GM04503 (cell line): Measurements from ENCODE around the gene ZNF213.

Source experiments
- DNase-seq: peaks from one replicate; pipeline ENCODE4 v3.0.0-alpha.2; 2012; ENCODE audit warnings: low read depth

The ZNF213 gene

DNA sequence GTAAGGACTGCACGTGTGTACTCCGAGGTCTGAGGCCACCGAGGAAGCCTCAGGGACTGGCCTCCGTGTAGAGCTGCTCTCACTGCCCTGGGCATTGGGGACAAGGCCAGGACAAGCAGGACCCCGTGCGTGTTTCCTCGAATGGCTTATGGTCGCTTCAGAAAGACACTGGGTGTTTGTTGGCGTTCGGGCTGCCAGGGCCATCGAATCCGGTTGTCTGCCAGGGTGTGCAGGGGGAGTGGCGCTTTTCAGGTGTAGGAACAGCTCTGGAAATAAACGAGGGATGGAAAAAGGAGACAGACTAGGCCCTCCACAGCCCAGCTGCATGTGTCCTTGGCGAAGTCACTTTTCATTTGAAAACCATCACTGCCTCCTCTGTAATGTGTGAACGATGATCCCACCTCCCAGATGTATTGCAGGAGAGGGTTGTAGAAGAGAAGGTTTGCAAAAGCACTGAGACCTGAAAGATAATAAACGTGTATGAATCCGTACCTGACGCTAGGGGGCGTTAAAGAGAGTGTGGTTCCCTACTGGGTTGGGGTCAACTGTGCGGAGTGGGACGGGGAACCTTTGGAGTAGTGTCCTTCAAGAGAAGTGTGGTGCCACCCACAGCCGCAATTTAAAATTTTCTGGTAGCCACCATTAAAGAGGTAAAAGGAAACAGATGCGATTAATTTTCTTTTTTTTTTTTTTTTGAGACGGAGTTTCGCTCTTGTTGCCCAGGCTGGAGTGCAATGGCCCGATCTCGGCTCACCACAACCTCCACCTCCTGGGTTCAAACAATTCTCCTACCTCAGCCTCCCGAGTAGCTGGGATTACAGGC, 33.6 kb upstream of the ZNF213 start:
- no peak for DNase-seq

DNA sequence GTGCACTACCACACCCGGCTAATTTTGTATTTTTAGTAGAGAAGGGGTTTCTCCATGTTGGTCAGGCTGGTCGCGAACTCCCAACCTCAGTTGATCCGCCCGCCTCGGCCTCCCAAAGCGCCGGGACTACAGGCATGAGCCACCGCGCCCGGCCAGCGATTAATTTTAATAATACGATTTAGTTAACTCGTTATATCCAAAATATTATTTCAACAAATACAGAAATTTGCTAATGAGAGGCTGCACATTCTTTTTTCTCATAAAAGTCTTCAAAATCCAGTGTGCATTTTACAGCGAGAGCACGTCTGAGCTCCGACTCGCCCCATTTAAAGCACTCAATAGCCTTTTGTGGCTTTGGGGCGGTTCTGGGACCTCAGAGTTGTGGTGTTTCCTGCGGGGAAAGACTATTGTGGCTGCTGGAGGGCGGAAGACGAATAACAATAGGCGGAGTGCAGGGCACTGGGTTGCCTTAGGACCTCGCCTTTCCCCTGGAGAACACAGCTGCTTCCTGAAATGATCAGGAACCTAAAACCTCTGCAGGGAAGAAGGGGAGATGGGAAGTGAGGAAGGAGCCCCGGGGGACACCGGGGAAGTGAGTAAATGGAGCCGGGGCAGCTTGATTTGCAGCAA, 32.9 kb upstream of the ZNF213 start:
- DNase-seq = no peak

DNA sequence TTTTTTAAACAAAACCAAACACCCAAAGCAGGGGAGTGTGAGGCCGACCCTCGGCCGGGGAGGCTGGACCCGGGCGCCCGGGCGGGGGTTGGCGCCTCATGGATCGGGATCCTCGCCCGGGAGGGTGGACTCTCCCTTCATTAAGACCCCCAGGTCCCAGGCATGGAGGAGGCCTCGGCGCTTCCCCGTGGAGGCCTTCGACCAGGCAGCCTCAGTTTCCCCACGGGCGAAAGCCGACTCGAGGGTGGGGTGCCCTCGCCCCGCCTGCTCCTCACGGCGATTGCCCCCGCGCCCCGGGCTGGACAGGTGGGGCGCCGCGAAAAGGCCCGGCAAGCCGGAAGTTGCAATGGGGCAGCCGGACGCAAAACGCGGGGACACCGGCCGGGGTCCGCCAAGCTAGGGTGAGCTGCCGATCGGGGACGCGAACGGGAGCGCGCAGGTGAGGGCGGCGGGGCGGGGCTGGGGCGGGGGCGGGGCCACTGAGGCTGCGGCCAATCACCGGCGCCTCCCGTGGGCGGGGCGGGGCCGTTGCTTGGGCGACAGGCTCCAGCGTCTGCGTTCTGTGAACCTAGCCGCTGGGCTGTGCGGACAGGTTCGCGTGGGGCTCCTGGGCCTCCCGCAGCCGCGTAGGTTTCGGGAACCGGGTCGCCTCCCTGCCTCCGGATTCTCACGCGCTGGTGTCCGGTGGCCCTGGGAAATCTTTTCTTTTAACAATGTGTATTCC, 28.5 kb upstream of the ZNF213 start:
- DNase-seq = no peak

DNA sequence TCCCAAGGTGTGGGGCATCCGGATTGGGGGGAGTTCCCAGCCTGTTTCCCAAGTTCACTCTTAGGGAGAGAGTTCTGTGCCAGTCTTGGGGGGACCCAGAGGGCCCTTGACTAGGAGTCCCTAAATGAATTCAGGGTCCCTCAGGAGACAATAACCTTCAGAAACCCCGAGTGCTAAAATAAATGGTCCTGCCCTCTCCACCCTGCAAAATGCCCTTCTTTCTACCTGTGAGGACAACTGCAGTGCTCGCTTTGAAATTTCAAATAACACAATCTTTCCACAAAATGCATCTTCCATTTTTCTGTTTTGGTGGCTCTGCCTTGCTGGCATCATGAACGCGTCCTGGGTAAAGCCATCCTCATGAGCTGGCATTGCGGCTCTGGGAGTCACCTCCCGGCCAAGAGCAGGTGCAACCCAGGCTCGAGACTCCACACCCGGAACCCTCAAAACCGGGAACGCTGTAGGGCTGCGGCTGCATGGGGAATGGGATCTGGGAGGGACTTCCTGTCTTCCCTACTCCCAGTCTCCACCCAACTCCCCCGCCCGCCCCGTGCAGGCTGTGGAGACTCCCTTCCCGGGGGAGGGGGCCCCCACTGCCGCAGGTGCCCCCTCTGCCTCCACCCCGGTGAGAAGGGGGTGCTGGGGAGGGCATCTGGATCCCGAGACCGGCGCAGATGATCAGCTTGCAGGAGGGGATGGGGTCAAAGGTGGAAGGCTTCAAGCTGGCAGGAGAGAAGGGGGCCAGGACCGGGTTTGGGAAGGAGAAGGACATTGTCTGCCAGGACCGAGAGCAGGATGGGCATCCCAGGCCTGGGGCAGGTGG, 22.6 kb upstream of the ZNF213 start, which contains the start of gene ZNF205:
Gene ZNF205 (plus strand): TSS at position 529 of the 823 bp plus-strand sequence. CDS start 845 bp downstream, outside the sequence.
- no peak for DNase-seq

DNA sequence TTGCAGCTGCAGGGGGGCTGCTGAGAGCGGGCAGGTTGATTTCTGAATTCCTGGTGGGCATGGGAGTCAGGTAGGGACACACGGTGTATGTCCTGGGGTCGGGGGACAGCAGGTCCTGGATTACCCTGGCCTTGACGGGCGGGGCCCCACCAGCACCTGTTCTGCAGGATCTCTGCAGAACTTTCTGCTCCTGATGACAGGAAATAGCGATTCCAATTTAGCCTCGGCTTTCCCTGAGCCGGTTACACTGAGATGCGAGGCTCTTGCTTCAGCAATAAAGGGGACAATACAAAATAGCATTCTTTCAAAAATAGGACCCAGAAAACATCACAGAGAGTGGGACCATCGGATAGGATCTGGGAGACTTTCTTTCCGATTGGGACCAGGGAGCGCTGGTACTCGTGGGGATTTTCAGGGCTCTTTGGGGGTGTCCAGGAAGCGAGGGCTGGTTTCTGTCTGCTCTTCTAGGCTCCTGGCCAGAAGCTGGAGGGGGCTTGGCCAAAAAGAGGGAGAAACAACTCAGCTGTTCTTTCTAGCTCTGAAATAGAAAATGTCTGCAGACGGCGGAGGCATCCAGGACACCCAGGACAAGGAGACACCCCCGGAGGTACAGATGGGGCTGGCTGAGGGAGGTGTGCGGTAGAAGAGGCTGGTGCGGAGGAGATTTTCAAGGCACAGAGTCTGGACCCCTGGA, 21.8 kb upstream of the ZNF213 start:
- no peak for DNase-seq

DNA sequence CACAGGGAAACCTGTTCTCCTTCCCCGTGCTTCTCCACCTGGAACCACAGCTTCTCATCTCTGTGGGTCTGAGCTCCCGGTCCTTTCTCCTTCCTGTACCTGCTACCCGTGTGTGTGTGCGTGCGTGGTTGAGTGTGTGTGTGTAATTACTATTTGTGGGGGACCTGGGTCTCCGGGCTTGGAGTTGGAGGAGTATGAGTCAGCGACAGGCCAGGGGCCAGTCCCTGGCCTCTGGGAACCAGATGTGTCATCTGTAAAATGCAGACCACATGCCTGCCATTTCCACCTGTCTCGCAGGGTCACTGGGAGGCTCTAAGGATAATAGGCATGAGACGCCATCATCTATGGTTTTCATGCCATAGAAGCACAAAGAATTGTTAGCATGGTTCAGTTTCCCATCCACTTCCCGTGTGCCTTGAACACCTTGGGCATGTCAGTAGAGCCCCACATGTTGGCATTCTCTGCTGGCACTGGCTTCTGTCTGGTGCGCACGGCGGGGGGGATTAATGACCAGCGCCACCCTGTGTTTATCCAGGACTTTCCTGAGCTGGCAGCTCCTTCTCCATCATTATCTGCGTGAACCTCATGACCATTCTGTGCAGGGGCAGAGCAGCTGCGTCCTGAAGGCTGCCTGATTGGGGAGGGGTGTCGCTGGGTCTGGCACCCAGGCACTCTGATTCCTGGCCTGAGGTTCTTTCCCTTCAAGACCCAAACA, 20.9 kb upstream of the ZNF213 start:
- DNase-seq = no peak

DNA sequence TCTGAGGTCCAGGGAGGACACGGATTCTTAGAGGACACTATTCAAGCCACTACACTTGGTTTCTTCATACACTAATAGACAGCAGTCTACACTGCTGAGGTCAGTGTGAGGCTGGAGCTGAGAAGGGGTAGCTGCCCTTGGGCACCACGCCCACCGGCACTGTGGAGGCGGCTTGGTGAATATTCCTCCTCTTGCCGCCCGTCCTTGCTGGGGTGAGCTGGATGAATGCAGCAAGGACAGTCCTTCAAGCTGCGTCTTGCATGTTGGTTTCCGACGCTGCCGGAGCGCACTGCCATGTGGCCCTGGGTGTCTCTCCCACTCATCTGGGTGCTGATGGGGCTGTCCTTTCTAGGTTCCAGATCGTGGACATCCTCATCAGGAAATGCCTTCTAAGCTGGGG, 19.8 kb upstream of the ZNF213 start:
- DNase-seq = no peak

DNA sequence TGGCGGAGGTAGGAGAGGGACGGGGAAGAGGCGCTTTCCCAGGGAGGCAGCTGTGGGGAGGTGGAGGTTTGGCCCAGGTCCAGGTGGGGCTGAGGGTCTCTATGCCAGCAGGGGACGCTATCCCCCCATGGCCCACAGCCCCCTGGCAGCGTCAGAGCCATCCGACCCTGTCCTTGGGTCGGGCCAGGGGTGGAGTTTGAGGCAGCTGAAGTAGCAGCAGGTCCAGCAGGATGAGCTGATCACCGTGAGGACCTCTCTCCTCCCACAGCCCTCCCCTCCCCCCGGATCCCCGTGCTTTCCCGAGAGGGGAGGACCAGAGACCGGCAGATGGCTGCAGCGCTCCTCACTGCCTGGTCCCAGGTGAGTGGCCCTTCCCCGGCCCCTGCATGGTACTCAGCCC, 19.3 kb upstream of the ZNF213 start:
- no peak for DNase-seq

DNA sequence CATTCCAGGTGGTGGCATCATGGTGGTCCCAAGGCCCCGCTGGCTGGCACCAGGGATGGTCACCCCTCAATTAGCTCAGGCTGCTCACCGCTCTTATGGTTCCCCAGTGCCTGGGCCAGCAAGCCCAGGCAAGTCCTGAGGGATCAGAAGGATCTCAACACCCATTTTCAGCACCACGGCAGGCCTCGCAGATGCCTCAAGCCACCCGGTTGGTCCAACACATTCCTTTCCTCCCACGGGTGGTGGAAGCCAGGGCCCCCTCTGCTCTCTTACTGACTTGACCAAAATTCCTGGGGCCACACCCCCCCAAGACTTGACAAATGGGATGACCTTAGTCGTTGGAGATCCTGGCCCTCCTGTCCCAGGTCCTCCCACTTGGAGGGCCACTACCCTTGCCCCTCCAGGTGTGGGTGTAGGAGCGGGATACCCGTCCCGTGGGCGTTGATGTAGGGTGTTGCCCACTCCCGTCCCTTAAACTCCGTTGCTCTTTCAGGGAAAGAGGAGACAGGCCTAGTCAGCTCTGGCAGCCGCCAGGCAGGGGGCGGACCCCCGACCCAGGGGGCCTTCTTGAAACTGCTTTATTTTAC, 16.5 kb upstream of the ZNF213 start:
- no peak for DNase-seq

DNA sequence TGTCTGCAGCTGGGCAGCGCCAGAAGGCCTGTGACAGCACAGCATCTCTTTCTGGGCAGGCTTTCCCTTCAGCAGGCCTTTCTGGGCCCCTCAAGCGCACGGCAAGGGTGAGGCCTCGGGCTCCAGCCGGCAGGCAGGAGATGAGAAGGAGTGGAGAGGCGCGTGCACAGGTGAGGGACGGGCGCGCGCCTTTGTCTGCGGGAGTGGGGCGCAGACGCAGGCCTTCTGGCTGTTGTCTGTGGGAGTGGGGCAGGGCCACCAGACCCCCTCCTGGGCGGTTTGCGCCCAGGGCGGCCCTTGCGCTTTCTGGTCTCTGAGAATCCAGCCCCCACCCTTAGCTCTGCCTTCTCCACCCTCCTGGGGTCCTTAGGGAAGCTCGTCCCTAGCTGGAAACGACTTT, 16.0 kb upstream of the ZNF213 start:
- no peak for DNase-seq

DNA sequence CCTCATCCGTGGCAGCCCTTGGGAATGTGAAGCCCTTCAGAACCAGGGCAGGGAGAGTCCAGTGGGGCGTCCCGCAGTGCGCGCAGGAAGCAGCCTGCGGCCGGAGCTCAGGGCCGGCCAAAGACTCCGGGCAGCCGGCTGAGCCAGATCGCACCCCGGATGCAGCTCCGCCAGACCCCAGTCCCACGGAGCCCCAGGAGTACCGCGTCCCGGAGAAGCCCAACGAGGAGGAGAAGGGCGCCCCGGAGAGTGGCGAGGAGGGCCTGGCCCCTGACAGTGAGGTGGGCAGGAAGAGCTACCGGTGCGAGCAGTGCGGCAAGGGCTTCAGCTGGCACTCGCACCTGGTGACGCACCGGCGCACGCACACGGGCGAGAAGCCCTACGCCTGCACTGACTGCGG, 15.5 kb upstream of the ZNF213 start:
- no peak for DNase-seq

DNA sequence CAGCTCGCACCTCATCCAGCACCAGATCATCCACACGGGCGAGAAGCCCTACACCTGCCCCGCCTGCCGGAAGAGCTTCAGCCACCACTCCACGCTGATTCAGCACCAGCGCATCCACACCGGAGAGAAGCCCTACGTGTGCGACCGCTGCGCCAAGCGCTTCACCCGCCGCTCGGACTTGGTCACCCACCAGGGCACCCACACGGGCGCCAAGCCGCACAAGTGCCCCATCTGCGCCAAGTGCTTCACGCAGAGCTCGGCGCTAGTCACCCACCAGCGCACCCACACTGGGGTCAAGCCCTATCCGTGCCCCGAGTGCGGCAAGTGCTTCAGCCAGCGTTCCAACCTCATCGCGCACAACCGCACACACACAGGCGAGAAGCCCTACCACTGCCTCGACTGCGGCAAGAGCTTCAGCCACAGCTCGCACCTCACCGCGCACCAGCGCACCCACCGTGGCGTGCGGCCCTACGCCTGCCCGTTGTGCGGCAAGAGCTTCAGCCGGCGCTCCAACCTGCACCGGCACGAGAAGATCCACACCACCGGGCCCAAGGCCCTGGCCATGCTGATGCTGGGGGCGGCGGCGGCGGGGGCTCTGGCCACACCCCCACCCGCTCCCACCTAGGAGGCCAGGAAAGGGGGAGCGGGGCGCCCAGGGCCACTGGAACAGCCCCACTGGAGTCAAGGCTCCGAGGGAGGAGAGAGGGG, 15.0 kb upstream of the ZNF213 start:
- no peak for DNase-seq

DNA sequence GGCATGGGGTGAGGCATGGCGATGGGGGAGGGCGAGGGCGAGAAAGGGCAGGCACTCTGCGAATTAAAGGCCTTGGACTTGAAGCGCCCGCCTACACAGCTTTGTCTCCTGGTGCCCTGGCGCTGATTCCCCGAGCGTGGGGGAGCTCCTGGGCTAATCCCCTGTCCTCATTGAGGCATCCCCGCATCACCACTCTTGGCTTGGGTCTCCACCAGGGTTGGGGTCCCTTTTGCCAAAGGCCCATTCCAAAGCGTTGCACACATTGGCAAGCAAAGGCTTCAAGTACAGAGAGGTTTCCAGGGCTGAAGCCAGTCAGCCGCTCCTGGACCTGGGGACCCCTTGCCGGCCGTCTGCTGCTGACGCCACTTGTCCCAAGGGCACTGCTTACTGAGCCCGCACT, 14.4 kb upstream of the ZNF213 start:
- DNase-seq = no peak

DNA sequence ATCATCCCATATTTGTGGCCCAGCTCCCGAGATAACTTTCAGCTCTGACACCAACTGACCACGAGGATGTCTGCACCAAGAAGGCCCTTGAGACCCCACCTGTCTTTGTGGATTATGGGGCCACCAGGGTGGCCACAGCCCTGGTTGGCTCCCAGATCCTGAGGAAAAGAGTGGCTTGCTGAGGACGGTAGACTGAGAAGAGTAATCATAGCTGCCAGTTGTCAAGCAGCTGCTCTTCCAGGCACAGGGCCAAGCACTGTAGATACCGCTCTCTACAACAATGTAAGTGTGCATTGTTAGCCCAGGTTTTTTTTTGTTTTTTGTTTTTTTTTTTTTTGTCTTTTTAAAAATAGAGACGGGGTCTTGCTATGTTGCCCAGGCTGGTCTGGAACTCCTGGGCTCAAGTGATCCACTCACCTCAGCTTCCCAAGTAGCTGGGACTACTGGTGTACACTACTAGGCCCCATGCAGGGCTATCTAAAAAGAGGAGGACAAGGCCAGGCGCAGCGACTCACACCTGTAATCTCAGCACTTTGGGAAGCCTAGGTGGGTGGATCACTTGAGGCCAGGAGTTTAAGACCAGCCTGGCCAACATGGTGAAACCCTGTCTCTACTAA, 12.9 kb upstream of the ZNF213 start:
- no peak for DNase-seq

DNA sequence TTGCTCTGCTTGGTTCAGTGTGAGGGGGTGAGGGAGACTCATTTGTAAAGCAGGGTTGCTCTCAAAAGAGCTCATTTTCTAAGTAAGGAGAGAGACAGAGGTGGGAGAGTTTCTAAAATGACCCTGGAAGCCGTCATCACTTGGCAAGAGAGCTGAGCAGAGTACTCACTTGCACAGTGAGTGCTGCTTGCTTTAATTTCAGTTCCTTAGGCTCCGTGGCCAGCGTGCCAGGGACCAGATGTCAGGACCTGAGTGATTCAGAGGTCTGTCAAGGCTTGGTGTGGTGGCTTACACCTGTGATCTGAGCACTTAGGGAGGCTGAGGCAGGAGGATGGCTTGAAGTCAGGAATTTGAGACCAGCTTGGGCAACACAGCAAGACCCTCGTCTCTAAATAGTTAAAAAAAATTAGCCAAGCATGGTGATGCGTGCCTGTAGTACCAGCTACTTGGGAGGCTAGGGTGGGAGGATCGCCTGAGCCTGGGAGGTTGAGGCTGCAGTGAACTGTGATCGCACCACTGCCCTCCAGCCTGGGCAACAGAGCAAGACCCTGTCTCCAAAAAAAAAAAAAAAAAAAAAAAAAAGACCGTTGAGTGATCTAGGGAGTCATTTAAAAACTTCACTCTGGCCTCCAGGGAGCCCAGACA, 11.8 kb upstream of the ZNF213 start:
- no peak for DNase-seq

DNA sequence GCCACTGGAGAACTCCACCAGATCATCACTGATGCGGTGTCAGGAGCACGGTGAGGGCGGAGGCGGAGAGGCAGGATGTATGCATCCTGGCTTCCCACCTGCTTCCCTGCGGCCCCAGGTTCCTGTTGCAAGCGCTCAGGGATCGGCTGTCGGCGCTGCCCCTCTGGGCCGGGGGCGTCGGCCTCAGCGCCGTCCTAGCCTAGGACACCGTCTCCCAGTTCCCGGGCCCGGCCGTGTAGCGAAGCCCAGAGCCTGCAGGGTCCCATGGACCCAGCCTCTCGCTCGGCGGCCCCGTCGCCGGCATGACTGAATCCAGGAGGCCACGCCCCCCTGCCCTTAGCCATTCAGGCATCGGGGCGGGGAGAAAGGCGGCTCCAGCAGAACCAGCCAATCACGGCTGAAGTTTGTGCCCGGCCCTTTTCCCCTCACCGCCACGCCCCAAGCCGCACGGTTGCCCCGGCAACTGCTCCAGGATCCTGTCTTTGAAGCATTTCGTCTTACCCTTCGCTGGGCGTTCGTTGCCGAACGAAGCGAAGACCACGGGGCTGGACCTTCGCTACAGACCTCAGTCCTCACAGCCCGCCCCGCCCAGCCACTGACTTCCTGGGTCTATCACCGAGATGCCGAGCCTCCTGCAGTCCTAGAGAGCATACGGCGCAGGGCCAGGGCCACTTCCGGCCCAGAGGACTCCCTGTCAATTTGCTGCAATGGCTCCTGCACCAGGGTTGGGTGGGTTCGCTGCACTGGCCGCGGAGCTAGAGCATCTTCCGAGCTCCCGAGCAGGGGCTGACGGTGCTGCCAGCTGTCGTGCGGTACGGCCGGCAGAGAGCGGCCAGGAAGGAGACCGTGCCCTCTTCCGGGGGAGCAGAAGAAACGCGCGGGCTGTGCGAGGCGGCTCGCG, 10.6 kb upstream of the ZNF213 start:
- DNase-seq = peak; percentile 55

DNA sequence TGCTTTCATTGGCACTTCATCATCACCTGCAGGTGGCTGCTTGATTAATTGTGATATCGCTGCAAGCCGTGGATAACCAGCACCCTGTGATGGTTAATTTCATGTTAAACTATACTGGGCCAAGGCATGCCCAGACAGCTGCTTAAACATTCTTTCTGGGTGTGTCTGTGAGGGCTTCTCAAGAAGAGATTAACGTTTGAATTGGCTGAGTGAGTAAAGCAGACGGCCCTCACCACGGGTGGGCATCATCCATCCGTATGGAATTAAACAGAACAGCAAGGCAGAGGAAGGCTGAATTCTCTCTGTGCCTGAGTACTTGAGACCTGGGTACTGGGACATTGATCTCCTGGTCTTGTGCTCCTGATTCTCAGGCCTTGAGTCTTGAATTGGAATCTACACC, 7.1 kb upstream of the ZNF213 start:
- no peak for DNase-seq
